ENCODE results near the gene ETS1.

The ETS1 gene

DNA sequence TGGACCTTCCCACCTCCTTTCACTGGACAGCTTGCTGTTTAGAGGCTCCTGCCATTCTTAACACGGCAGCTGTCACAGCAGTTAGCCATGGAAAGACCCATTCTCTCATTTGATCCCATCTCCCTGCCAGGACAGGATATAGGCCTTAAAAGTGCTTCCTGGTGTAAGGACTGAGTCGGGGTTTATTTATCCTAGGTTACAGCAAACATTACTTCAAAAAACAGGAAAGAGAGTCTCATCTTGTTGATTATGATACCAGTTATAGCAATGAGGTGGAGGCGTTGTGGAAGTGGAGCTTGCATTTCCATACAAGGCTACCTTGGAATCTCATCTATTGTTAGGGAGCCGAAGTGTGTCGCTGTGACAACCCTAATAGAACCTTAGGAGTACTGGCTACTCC is 17.4 kb upstream of the ETS1 start:
- Histone ChIP-seq H3K27ac (replicated peaks) (no peak overlapping the region), H3K4me3 (replicated peaks; ENCODE audit: insufficient read depth, low read length) (no peak overlapping the region), H3K27me3 (ENCODE audit: insufficient read depth, poor library complexity, severe bottlenecking) (peaks cover 8% of the 10 kb centered on the region)
- TF ChIP-seq SPI1 (IDR thresholded peaks at IDR 0.05; ENCODE audit: borderline replicate concordance, low read depth) (no peak), POLR2AphosphoS5 (IDR thresholded peaks at IDR 0.05; ENCODE audit: low read depth) (no peak), GABPA (IDR thresholded peaks at IDR 0.05; ENCODE audit: low read depth) (no peak)
- TF ChIP-seq, protein P1, sequence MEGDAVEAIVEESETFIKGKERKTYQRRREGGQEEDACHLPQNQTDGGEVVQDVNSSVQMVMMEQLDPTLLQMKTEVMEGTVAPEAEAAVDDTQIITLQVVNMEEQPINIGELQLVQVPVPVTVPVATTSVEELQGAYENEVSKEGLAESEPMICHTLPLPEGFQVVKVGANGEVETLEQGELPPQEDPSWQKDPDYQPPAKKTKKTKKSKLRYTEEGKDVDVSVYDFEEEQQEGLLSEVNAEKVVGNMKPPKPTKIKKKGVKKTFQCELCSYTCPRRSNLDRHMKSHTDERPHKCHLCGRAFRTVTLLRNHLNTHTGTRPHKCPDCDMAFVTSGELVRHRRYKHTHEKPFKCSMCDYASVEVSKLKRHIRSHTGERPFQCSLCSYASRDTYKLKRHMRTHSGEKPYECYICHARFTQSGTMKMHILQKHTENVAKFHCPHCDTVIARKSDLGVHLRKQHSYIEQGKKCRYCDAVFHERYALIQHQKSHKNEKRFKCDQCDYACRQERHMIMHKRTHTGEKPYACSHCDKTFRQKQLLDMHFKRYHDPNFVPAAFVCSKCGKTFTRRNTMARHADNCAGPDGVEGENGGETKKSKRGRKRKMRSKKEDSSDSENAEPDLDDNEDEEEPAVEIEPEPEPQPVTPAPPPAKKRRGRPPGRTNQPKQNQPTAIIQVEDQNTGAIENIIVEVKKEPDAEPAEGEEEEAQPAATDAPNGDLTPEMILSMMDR (IDR thresholded peaks at IDR 0.05; ENCODE audit: insufficient read depth, low read length): no peak
- TF ChIP-seq, protein P2, sequence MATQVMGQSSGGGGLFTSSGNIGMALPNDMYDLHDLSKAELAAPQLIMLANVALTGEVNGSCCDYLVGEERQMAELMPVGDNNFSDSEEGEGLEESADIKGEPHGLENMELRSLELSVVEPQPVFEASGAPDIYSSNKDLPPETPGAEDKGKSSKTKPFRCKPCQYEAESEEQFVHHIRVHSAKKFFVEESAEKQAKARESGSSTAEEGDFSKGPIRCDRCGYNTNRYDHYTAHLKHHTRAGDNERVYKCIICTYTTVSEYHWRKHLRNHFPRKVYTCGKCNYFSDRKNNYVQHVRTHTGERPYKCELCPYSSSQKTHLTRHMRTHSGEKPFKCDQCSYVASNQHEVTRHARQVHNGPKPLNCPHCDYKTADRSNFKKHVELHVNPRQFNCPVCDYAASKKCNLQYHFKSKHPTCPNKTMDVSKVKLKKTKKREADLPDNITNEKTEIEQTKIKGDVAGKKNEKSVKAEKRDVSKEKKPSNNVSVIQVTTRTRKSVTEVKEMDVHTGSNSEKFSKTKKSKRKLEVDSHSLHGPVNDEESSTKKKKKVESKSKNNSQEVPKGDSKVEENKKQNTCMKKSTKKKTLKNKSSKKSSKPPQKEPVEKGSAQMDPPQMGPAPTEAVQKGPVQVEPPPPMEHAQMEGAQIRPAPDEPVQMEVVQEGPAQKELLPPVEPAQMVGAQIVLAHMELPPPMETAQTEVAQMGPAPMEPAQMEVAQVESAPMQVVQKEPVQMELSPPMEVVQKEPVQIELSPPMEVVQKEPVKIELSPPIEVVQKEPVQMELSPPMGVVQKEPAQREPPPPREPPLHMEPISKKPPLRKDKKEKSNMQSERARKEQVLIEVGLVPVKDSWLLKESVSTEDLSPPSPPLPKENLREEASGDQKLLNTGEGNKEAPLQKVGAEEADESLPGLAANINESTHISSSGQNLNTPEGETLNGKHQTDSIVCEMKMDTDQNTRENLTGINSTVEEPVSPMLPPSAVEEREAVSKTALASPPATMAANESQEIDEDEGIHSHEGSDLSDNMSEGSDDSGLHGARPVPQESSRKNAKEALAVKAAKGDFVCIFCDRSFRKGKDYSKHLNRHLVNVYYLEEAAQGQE (IDR thresholded peaks at IDR 0.05; ENCODE audit: insufficient replicate concordance, low read depth): no peak
- no peak for DNase-seq (ENCODE audit: low read depth in 1 of 2, low spot score in 1 of 2)

DNA sequence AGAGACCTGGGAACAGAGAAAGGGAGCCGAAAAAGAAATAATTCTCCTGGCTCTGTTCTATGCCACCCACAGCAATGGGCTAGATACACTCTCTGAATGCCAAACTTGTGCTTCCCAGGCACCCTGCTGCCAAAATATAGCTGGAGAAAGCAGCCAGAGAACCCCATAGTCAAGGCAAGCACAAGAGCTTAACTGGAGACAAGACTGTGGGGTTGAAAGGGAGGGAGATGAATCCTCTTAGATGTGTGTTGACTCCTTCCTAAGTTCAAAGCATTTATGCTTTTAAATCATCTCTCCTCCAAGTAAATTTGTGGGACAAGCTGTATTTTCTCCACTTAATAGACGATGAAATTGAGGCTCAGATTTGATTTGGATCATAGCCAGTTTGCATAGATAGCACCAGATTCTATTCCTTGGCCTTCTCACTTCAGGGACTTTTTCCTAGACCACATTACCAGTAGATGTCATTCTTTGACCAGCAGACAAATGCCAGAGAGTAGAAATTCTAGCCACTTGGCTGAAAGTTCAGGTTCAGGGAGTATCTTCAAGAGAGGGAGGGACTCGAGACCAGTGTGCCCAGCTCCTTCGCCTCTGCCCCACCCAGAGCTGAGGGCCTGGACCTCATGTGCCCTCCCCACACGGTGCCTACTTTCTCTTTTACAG is 16.5 kb upstream of the ETS1 start:
- H3K4me3 ChIP-seq (replicated peaks; ENCODE audit: insufficient read depth, low read length): no peak overlapping the region
- TF ChIP-seq, protein P1 (IDR thresholded peaks at IDR 0.05; ENCODE audit: insufficient read depth, low read length): no peak
- TF ChIP-seq POLR2AphosphoS5 (IDR thresholded peaks at IDR 0.05; ENCODE audit: low read depth) (no peak), GABPA (IDR thresholded peaks at IDR 0.05; ENCODE audit: low read depth) (no peak), SPI1 (IDR thresholded peaks at IDR 0.05; ENCODE audit: borderline replicate concordance, low read depth) (no peak)
- TF ChIP-seq, protein P2 (IDR thresholded peaks at IDR 0.05; ENCODE audit: insufficient replicate concordance, low read depth): no peak
- DNase-seq (ENCODE audit: low read depth in 1 of 2, low spot score in 1 of 2): no peak
- H3K27me3 ChIP-seq (ENCODE audit: insufficient read depth, poor library complexity, severe bottlenecking): peaks cover 5% of the 10 kb centered on the region
- no peak overlapping the region for H3K27ac ChIP-seq (replicated peaks)

DNA sequence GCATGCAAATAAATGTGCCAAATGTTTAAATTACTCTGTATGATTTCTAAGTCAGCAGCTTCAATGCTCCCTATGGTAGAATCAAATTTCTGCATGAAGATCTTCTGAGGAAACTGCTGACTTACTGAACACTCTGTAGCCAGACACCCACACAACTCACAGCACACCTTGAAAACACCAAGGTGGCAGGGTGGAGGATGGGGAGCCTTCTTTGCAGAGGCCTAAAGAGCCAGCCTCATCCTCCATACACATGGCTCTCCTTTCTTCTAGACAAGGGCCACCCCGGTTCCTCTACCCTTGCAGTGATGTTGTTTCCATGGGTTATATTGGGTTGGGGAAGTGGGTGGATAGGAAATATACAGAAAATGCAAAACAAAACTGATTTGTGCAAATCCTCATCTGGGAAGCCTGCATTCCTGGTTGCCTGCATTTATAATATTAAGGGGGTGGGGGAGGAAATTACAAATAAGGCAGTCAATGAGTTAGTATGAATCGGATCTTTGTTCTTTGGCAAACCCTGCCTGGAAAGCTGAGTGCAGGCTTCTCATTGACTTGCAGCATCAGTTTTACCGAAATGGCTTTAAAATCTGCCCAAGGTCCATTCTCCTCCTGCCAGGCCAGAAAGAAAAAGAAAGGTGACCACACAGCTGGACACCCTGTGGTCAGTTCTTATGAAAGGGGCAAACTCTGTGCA is 15.8 kb upstream of the ETS1 start:
- no peak for TF ChIP-seq POLR2AphosphoS5 (IDR thresholded peaks at IDR 0.05; ENCODE audit: low read depth)
- DNase-seq (ENCODE audit: low read depth in 1 of 2, low spot score in 1 of 2): no peak
- H3K4me3 ChIP-seq (replicated peaks; ENCODE audit: insufficient read depth, low read length): no peak overlapping the region
- no peak overlapping the region for H3K27ac ChIP-seq (replicated peaks)
- H3K27me3 ChIP-seq (ENCODE audit: insufficient read depth, poor library complexity, severe bottlenecking): peaks cover 1% of the 10 kb centered on the region

DNA sequence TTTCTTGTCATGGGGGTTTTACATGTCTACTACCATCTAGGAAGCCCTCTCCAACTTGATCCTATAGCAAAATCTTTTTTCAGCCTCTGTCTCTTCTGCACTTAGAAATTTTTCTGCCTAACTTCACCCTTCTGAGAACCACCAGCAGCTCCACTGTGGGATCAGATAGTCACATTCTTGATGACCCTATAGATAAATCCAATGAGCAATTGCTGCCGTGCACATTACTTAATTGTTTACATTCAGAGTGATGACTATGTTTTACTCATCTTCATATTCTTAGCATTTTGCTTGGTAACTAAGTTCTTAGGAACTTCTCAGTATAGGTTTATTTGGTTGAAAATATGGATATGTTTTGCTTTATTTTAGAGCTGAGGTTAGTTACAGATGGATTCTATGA is 12.4 kb upstream of the ETS1 start:
- no peaks in the 10 kb centered on the region for H3K27me3 ChIP-seq (ENCODE audit: insufficient read depth, poor library complexity, severe bottlenecking)
- no peak for DNase-seq (ENCODE audit: low read depth in 1 of 2, low spot score in 1 of 2)
- no peak overlapping the region for H3K27ac ChIP-seq (replicated peaks)
- TF ChIP-seq, protein P2 (IDR thresholded peaks at IDR 0.05; ENCODE audit: insufficient replicate concordance, low read depth): no peak
- TF ChIP-seq POLR2AphosphoS5 (IDR thresholded peaks at IDR 0.05; ENCODE audit: low read depth) (no peak), SPI1 (IDR thresholded peaks at IDR 0.05; ENCODE audit: borderline replicate concordance, low read depth) (no peak), GABPA (IDR thresholded peaks at IDR 0.05; ENCODE audit: low read depth) (no peak)
- TF ChIP-seq, protein P1 (IDR thresholded peaks at IDR 0.05; ENCODE audit: insufficient read depth, low read length): no peak
- H3K4me3 ChIP-seq (replicated peaks; ENCODE audit: insufficient read depth, low read length): no peak overlapping the region

Measured in HL-60 (cell line).